ENCODE results near the gene APCDD1L.

DNA sequence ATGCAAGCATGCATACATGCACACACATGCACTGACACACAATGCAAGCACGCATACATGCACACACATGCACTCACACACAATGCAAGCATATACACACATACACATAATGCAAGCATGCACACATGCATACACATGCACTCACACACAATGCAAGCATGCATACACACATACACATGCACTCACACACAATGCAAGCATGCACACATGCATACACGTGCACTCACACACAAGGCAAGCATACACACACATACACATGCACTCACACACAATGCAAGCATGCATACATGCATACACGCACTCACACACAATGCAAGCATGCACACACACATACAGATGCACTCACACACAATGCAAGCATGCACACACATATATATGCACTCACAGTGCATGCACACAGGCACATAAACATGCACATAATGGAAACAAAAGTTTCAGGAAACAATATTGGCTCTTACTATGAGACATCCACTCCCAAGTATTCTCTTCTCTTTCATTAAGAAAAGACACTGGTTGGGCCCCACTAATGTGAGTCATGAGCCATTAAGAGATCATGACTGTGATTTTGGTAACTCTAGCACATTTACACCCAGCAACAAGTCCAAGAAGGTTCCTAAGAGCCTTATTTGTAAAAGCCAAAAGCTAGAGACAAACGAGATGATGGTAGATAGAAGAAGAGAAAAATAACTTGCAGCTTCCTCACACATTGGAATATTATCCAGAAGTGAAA lies 22.2 kb downstream of the APCDD1L start:
- TF ChIP-seq, protein P1, sequence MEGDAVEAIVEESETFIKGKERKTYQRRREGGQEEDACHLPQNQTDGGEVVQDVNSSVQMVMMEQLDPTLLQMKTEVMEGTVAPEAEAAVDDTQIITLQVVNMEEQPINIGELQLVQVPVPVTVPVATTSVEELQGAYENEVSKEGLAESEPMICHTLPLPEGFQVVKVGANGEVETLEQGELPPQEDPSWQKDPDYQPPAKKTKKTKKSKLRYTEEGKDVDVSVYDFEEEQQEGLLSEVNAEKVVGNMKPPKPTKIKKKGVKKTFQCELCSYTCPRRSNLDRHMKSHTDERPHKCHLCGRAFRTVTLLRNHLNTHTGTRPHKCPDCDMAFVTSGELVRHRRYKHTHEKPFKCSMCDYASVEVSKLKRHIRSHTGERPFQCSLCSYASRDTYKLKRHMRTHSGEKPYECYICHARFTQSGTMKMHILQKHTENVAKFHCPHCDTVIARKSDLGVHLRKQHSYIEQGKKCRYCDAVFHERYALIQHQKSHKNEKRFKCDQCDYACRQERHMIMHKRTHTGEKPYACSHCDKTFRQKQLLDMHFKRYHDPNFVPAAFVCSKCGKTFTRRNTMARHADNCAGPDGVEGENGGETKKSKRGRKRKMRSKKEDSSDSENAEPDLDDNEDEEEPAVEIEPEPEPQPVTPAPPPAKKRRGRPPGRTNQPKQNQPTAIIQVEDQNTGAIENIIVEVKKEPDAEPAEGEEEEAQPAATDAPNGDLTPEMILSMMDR (IDR thresholded peaks at IDR 0.05; ENCODE audit: insufficient read depth, low read length): no peak
- TF ChIP-seq GABPA (IDR thresholded peaks at IDR 0.05; ENCODE audit: low read depth) (no peak), POLR2AphosphoS5 (IDR thresholded peaks at IDR 0.05; ENCODE audit: low read depth) (no peak), SPI1 (IDR thresholded peaks at IDR 0.05; ENCODE audit: borderline replicate concordance, low read depth) (no peak)
- TF ChIP-seq, protein P2, sequence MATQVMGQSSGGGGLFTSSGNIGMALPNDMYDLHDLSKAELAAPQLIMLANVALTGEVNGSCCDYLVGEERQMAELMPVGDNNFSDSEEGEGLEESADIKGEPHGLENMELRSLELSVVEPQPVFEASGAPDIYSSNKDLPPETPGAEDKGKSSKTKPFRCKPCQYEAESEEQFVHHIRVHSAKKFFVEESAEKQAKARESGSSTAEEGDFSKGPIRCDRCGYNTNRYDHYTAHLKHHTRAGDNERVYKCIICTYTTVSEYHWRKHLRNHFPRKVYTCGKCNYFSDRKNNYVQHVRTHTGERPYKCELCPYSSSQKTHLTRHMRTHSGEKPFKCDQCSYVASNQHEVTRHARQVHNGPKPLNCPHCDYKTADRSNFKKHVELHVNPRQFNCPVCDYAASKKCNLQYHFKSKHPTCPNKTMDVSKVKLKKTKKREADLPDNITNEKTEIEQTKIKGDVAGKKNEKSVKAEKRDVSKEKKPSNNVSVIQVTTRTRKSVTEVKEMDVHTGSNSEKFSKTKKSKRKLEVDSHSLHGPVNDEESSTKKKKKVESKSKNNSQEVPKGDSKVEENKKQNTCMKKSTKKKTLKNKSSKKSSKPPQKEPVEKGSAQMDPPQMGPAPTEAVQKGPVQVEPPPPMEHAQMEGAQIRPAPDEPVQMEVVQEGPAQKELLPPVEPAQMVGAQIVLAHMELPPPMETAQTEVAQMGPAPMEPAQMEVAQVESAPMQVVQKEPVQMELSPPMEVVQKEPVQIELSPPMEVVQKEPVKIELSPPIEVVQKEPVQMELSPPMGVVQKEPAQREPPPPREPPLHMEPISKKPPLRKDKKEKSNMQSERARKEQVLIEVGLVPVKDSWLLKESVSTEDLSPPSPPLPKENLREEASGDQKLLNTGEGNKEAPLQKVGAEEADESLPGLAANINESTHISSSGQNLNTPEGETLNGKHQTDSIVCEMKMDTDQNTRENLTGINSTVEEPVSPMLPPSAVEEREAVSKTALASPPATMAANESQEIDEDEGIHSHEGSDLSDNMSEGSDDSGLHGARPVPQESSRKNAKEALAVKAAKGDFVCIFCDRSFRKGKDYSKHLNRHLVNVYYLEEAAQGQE (IDR thresholded peaks at IDR 0.05; ENCODE audit: insufficient replicate concordance, low read depth): no peak

All from HL-60 (cell line).